ENCODE results near the gene MANF.
"Not testable (repeated sequence)": the region's sequence is repeated elsewhere in the genome, so short reads cannot be mapped to it uniquely, and the experiment has no call there.

Gene MANF

GRCh38 chr3:51373658-51374421 lies 11.3 kb upstream of the MANF start:
- no peak for DNase-seq

- no peak for DNase-seq
Observed at GRCh38 chr3:51374456-51374855, 10.6 kb upstream of the MANF start.

- no peak for DNase-seq
Observed at GRCh38 chr3:51375136-51375535, 10.0 kb upstream of the MANF start.

- DNase-seq: no peak
Observed at GRCh38 chr3:51375571-51375970, 9.5 kb upstream of the MANF start.

GRCh38 chr3:51378065-51378464 lies 7.0 kb upstream of the MANF start:
- DNase-seq: no peak

- no peak for DNase-seq
Observed at GRCh38 chr3:51378726-51379125, 6.4 kb upstream of the MANF start.

- no peak for DNase-seq
Observed at GRCh38 chr3:51379301-51379700, 5.8 kb upstream of the MANF start.

- no peak for DNase-seq
Observed at GRCh38 chr3:51379746-51380455, 5.2 kb upstream of the MANF start.

GRCh38 chr3:51380601-51381332 lies 4.3 kb upstream of the MANF start:
- DNase-seq: no peak

GRCh38 chr3:51381333-51381705 lies 3.8 kb upstream of the MANF start:
- DNase-seq: no peak

GRCh38 chr3:51382076-51382745 lies 2.9 kb upstream of the MANF start:
- DNase-seq: no peak

GRCh38 chr3:51382947-51383578 lies 2.0 kb upstream of the MANF start:
- no peak for DNase-seq

GRCh38 chr3:51384055-51384725 lies 901 bp upstream of the MANF start:
- peak; percentile 23 for DNase-seq

- peak; percentile 23 for DNase-seq
Observed at GRCh38 chr3:51385621-51386091, 565 bp downstream of the MANF start.

- no peak for DNase-seq
Observed at GRCh38 chr3:51386159-51386851, 1.2 kb downstream of the MANF start.

GRCh38 chr3:51386852-51387229 lies 1.8 kb downstream of the MANF start:
- DNase-seq: no peak

- DNase-seq: not testable (repeated sequence)
Observed at GRCh38 chr3:51387281-51387680, 2.2 kb downstream of the MANF start.

- peak; percentile 20 for DNase-seq
Observed at GRCh38 chr3:51388286-51389029, 3.4 kb downstream of the MANF start.

GRCh38 chr3:51389423-51390183 lies 4.5 kb downstream of the MANF start:
- DNase-seq: peak; percentile 46
